Activated naive CD8-positive, alpha-beta T cell treated with anti-CD3 and anti-CD28 coated beads, Interleukin-2, amount 10 ng/mL, durations not matched to agents 7 days and 5 days (primary cell): ENCODE results near the gene CRADD. TPM values are rescaled to one million over a fixed set of nuclear protein-coding genes. Genes with fewer than 3 reads are reported as not detected.
A peak's percentile ranks its signal among the peaks of the same experiment; 100 is the strongest.

Experiments used
- ATAC-seq: fragments of 150-1000 bp; cut with Tn5 transposase; one replicate; pipeline ENCODE4 v1.10.0; 2021; ENCODE audit warnings: low read depth, moderate library complexity
- POLR2A ChIA-PET: fragments of 350-600 bp; sonication (Branson Sonifier 250); formaldehyde crosslinking; loops from one replicate; lab custom pipeline; 2021; ENCODE audit warnings: antibody characterized with exemption; lab: Charles Lee
- DNase-seq: peaks from one replicate; pipeline ENCODE4 v3.0.0; 2021
- H3K27ac Mint-ChIP-seq: one replicate; pipeline ENCODE4 v1.8.0; 2022; ENCODE audit warnings: mild to moderate bottlenecking, mixed read lengths
- H3K27me3 Mint-ChIP-seq: one replicate; pipeline ENCODE4 v1.8.0; 2022; ENCODE audit warnings: mild to moderate bottlenecking, moderate library complexity, mixed read lengths
- H3K36me3 Mint-ChIP-seq: one replicate; pipeline ENCODE4 v1.8.0; 2021; ENCODE audit warnings: mild to moderate bottlenecking, mixed read lengths
- H3K4me1 Mint-ChIP-seq: one replicate; pipeline ENCODE4 v1.8.0; 2021; ENCODE audit warnings: mixed read lengths
- H3K4me3 Mint-ChIP-seq: one replicate; pipeline ENCODE4 v1.8.0; 2022; ENCODE audit warnings: mild to moderate bottlenecking, moderate library complexity, mixed read lengths
- H3K9me3 Mint-ChIP-seq: one replicate; pipeline ENCODE4 v1.8.0; 2021; ENCODE audit warnings: mixed read lengths
- total RNA-seq, 2 experiments: library from RNA; stranded (reverse); gene quantifications; one replicate each; pipeline ENCODE4 v1.2.3, GENCODE V29; 2021

Gene CRADD
- total RNA-seq, 2 experiments from 2014 or later = 11.3 to 11.5 TPM

- H3K9me3 Mint-ChIP-seq = no peaks in the 10 kb centered on the region
- DNase-seq (no peak), ATAC-seq (no peak)
- H3K27me3 Mint-ChIP-seq = no peaks in the 10 kb centered on the region
- H3K4me1 Mint-ChIP-seq = peaks cover 47% of the 10 kb centered on the region
- peaks cover 4% of the 10 kb centered on the region for H3K36me3 Mint-ChIP-seq
- no peak overlapping the region for H3K27ac Mint-ChIP-seq
- POLR2A ChIA-PET = interaction anchor here (1.3 kb wide), 1 partner anchor 192 kb away, joined by 3 read pairs; no protein-coding TSS in a partner anchor
- no peak overlapping the region for H3K4me3 Mint-ChIP-seq
Measured at GRCh38 chr12:93762912-93763553, 85.9 kb downstream of the CRADD start.

DNA sequence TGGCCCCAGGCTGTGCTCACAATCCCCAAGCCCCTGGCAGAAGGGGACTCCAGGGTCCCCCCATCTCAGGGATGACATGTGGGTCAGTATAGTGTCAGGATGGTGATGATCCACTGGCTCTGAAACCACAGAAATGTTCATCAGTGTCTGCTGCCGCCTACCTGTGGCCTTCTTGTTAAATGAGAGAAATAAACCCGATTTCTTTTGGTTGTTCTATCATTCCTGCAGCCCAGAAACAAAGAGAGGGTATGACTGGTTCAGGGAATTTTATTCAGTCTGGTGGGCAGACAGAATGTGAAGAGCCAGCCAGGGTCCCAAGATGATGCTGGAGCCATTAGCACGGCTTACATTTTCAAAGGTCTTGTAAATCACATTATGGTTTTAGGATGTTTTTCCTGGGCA lies 86.6 kb downstream of the CRADD start:
- H3K9me3 Mint-ChIP-seq = no peaks in the 10 kb centered on the region
- no peak for DNase-seq
- ATAC-seq = no peak
- H3K36me3 Mint-ChIP-seq = peaks cover 4% of the 10 kb centered on the region
- POLR2A ChIA-PET = no interaction called here
- H3K4me1 Mint-ChIP-seq = peaks cover 50% of the 10 kb centered on the region
- H3K27ac Mint-ChIP-seq = no peak overlapping the region
- no peak overlapping the region for H3K4me3 Mint-ChIP-seq
- H3K27me3 Mint-ChIP-seq = no peaks in the 10 kb centered on the region

- Mint-ChIP-seq H3K4me3 (no peak overlapping the region), H3K27me3 (no peaks in the 10 kb centered on the region), H3K9me3 (peaks cover 3% of the 10 kb centered on the region), H3K36me3 (peaks cover 6% of the 10 kb centered on the region), H3K4me1 (peaks cover 33% of the 10 kb centered on the region), H3K27ac (no peak overlapping the region)
- DNase-seq (no peak), ATAC-seq (no peak)
- POLR2A ChIA-PET = interaction anchor here (1.4 to 2.0 kb wide), 2 partner anchors 25 to 335 kb away, joined by 4 to 9 read pairs; no protein-coding TSS in a partner anchor
Measured at GRCh38 chr12:93766371-93766770, 89.2 kb downstream of the CRADD start.

- POLR2A ChIA-PET = interaction anchor here (0.5 to 2.0 kb wide), 5 partner anchors 25 to 334 kb away, joined by 3 to 9 read pairs (median 4); no protein-coding TSS in a partner anchor
- H3K27ac Mint-ChIP-seq = peak overlapping the region; percentile 9
- H3K36me3 Mint-ChIP-seq = peaks cover 6% of the 10 kb centered on the region
- peaks cover 3% of the 10 kb centered on the region for H3K9me3 Mint-ChIP-seq
- ATAC-seq (peak; percentile 78), DNase-seq (no peak)
- no peaks in the 10 kb centered on the region for H3K27me3 Mint-ChIP-seq
- H3K4me3 Mint-ChIP-seq = peak overlapping the region; percentile 5
- H3K4me1 Mint-ChIP-seq = peaks cover 34% of the 10 kb centered on the region
Measured at GRCh38 chr12:93766796-93767523, 89.8 kb downstream of the CRADD start.

DNA sequence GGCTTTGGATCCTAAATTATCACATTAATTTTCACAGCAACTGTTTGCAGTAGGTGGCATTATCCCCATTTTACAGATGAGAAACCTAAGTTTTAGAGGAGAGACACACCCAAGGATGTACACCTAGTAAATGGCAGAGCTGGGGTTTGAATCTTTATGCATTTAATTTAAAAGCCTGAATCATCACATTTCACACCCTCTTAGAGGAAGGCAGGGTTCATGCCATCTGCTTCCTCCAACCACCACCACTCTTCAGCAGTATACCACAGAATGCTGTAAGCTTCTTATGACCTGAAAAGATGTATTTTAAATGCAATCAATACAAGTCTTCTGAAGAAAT lies 90.3 kb downstream of the CRADD start:
- H3K4me3 Mint-ChIP-seq = peak overlapping the region; percentile 5
- H3K27me3 Mint-ChIP-seq = no peaks in the 10 kb centered on the region
- POLR2A ChIA-PET = interaction anchor here (0.5 to 1.7 kb wide), 4 partner anchors 26 to 334 kb away, joined by 3 to 9 read pairs (median 4); no protein-coding TSS in a partner anchor
- H3K36me3 Mint-ChIP-seq = peaks cover 6% of the 10 kb centered on the region
- peaks cover 35% of the 10 kb centered on the region for H3K4me1 Mint-ChIP-seq
- peak overlapping the region; percentile 9 for H3K27ac Mint-ChIP-seq
- no peak for DNase-seq
- ATAC-seq = peak; percentile 55
- peaks cover 3% of the 10 kb centered on the region for H3K9me3 Mint-ChIP-seq

DNA sequence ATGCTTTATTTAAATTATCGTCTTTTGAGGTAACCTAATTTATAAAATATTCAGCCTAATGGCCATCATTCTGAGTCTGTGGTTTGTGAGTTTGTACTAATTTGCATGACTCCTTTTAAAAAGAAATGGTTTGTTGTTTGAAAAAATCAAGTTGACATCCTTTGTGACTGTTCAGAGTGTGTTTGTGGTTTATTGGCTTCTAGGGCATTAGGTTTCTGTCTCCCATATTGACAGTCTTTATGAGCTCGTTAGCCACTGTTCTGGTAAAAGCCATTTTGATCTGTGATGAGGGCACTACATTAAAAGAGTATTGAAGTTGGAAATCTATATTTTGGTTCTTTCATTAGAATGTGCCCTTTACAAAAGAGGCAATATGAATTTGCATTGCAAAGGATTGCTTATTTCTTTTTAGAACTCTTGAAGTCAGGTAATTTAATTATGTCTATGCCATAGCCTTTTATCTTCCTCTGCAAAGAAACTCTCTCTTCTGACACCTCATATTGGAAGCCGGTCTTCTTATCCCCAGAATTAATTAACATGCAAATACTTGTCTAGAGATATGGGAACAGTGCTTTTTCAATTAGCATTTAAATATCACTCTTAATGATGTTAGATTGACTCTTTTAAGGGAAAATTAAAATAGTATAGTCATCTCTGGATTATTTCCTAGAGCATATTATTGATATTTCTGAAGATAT lies 95.0 kb downstream of the CRADD start:
- H3K4me3 Mint-ChIP-seq = no peak overlapping the region
- peaks cover 8% of the 10 kb centered on the region for H3K9me3 Mint-ChIP-seq
- POLR2A ChIA-PET = interaction anchor here (0.6 kb wide), 1 partner anchor 1143 kb away, joined by 3 read pairs; no protein-coding TSS in a partner anchor
- no peak overlapping the region for H3K27ac Mint-ChIP-seq
- H3K27me3 Mint-ChIP-seq = no peaks in the 10 kb centered on the region
- H3K36me3 Mint-ChIP-seq = peaks cover 17% of the 10 kb centered on the region
- DNase-seq = no peak
- ATAC-seq = peak; percentile 31
- peaks cover 25% of the 10 kb centered on the region for H3K4me1 Mint-ChIP-seq

- H3K9me3 Mint-ChIP-seq = peaks cover 8% of the 10 kb centered on the region
- no peak overlapping the region for H3K4me3 Mint-ChIP-seq
- ATAC-seq (peak; percentile 42), DNase-seq (no peak)
- POLR2A ChIA-PET = interaction anchor here (0.6 kb wide), 1 partner anchor 1144 kb away, joined by 3 read pairs; no protein-coding TSS in a partner anchor
- no peak overlapping the region for H3K27ac Mint-ChIP-seq
- H3K4me1 Mint-ChIP-seq = peaks cover 18% of the 10 kb centered on the region
- H3K36me3 Mint-ChIP-seq = peaks cover 20% of the 10 kb centered on the region
- H3K27me3 Mint-ChIP-seq = no peaks in the 10 kb centered on the region
Measured at GRCh38 chr12:93773122-93773871, 96.1 kb downstream of the CRADD start.

DNA sequence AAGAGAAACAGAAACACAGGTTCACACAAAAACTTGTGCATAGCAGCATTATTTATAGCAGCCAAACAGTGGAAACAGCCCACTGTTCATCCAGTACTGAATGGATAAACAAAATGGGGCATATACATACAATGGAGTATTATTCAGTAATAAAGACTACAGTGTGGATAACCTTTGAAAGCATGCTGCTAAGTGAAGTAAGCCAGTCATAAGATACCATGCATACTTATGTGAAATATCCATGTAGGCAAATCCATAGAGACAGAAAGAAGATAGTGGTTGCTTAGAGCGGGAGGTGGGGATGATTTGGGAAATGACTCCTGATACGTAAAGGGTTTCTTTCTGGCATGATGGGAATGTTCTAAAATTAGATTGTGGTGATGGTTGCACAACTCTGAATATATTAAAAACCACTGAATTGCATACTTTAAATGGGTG lies 99.4 kb downstream of the CRADD start:
- Mint-ChIP-seq H3K36me3 (peaks cover 22% of the 10 kb centered on the region), H3K27me3 (no peaks in the 10 kb centered on the region), H3K27ac (no peak overlapping the region), H3K4me1 (peaks cover 15% of the 10 kb centered on the region), H3K9me3 (peaks cover 10% of the 10 kb centered on the region), H3K4me3 (no peak overlapping the region)
- DNase-seq (no peak), ATAC-seq (no peak)
- POLR2A ChIA-PET = no interaction called here

- Mint-ChIP-seq H3K4me3 (no peak overlapping the region), H3K36me3 (peaks cover 22% of the 10 kb centered on the region), H3K27ac (no peak overlapping the region), H3K9me3 (peaks cover 10% of the 10 kb centered on the region), H3K27me3 (no peaks in the 10 kb centered on the region), H3K4me1 (peaks cover 9% of the 10 kb centered on the region)
- POLR2A ChIA-PET = no interaction called here
- DNase-seq = no peak
- no peak for ATAC-seq
Measured at GRCh38 chr12:93777254-93777653, 100.1 kb downstream of the CRADD start.

GRCh38 chr12:93778306-93778705 lies 101.1 kb downstream of the CRADD start:
- no peak overlapping the region for H3K27ac Mint-ChIP-seq
- peaks cover 7% of the 10 kb centered on the region for H3K9me3 Mint-ChIP-seq
- peaks cover 7% of the 10 kb centered on the region for H3K4me1 Mint-ChIP-seq
- DNase-seq (no peak), ATAC-seq (no peak)
- no peaks in the 10 kb centered on the region for H3K27me3 Mint-ChIP-seq
- H3K4me3 Mint-ChIP-seq = no peak overlapping the region
- POLR2A ChIA-PET = no interaction called here
- H3K36me3 Mint-ChIP-seq = peaks cover 19% of the 10 kb centered on the region

DNA sequence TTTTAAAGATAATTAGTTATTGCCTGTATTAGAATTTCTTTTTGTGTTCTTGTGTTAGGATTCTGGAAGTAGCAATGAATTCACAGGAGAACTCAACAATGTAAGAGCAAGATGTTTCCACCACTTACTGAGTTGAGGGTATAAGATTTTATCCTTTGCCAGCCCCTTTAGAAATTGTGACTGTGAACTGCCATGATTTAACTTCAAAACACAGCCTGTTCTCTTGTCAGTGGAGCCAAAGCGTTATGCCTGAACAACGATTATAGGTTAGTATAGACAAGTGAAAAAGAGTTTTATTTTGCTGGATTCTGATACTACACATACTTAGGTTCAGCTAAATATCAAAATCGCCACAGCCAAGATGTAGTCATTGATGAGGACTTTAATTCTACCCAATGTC lies 101.6 kb downstream of the CRADD start:
- DNase-seq = no peak
- H3K27me3 Mint-ChIP-seq = no peaks in the 10 kb centered on the region
- POLR2A ChIA-PET = no interaction called here
- no peak overlapping the region for H3K27ac Mint-ChIP-seq
- H3K36me3 Mint-ChIP-seq = peaks cover 16% of the 10 kb centered on the region
- H3K4me1 Mint-ChIP-seq = peaks cover 6% of the 10 kb centered on the region
- no peak overlapping the region for H3K4me3 Mint-ChIP-seq
- no peak for ATAC-seq
- H3K9me3 Mint-ChIP-seq = peaks cover 5% of the 10 kb centered on the region

- Mint-ChIP-seq H3K4me3 (no peak overlapping the region), H3K27me3 (no peaks in the 10 kb centered on the region), H3K27ac (no peak overlapping the region), H3K36me3 (peaks cover 14% of the 10 kb centered on the region), H3K4me1 (peaks cover 17% of the 10 kb centered on the region), H3K9me3 (peaks cover 5% of the 10 kb centered on the region)
- POLR2A ChIA-PET = no interaction called here
- ATAC-seq (no peak), DNase-seq (no peak)
Measured at GRCh38 chr12:93780101-93780641, 103.0 kb downstream of the CRADD start.
